ENCODE results near the gene RCOR2.
"Not testable (repeated sequence)": the region's sequence is repeated elsewhere in the genome, so short reads cannot be mapped to it uniquely, and the experiment has no call there.

Gene RCOR2

DNA sequence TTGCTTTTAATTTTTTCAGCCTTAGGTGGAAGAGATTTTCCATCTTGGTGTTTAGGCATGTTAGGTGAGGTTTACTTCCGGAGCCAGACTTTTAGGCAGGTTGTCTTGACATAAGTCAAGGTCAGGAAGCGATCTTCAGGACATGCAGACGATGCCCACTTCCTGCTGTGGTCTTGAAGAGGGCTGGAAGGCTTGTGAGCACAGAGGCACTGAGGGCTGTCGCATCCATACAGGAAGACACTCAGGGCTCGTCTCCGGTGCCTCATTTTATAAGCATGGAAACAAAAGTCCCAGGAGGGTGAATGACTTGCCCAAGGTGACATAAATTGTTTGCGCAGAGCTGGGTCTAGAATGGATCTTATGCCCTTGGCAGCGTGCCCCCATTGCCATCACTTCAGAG, 47.3 kb downstream of the RCOR2 start:
- TF ChIP-seq, protein P1, sequence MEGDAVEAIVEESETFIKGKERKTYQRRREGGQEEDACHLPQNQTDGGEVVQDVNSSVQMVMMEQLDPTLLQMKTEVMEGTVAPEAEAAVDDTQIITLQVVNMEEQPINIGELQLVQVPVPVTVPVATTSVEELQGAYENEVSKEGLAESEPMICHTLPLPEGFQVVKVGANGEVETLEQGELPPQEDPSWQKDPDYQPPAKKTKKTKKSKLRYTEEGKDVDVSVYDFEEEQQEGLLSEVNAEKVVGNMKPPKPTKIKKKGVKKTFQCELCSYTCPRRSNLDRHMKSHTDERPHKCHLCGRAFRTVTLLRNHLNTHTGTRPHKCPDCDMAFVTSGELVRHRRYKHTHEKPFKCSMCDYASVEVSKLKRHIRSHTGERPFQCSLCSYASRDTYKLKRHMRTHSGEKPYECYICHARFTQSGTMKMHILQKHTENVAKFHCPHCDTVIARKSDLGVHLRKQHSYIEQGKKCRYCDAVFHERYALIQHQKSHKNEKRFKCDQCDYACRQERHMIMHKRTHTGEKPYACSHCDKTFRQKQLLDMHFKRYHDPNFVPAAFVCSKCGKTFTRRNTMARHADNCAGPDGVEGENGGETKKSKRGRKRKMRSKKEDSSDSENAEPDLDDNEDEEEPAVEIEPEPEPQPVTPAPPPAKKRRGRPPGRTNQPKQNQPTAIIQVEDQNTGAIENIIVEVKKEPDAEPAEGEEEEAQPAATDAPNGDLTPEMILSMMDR (IDR thresholded peaks at IDR 0.05; ENCODE audit: low read depth, low read length), result no peak
- no peak overlapping the region for H3K4me3 ChIP-seq (ENCODE audit: low read depth, low read length)

DNA sequence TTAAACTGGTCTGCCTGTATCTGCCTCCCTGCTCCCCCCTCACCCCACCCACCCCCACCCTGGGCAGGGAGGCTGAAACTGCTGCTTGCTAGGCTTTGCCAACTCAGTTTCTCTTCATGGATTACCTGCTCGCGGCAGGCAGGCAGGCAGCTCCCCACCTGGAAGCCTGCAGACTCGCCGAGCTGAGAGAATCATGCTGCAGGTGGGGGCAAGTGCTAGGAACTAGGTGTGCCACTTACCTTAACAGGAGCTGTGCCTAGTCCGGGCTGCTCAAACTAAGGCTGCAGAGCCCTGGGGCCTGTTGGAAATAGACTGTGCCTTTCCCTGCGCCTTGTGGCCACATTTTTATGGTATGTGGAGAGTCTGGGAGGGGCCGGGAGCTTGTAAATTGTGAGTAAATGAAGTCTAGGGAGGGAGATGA, 47.8 kb downstream of the RCOR2 start:
- H3K4me3 ChIP-seq (ENCODE audit: low read depth, low read length), result no peak overlapping the region
- TF ChIP-seq, protein P1 (IDR thresholded peaks at IDR 0.05; ENCODE audit: low read depth, low read length), result no peak

DNA sequence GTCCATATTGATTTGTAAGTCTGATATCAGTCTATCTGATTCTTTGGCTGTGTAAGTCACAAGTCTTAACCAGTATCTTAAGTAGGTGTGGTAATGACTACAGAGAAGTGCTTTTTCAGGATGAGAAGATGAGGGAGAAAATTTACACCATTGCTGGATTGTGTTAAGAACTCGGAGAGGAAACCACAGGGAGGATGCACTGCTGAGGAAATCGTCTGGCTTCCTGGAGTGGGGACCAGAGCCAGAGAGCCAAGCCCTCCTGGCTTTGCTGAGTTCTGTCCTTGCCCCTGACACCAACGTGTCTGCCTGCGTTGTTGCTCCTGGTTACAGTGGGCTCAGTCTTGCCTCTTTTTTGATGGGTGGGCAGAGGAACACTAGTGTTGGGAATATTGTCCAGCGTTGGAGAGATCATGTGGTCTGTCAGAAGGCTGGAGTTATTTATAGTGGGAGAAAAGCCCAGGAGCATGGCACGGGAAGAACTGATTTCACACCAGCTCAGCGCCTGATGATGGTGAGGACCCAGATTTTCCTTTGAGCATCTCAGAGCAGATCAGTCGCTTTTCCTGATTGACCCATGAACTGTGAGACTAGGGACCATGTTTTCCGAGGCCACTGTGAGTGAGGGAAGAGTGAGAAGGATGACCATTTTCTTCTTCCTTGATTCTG, 48.4 kb downstream of the RCOR2 start:
- TF ChIP-seq, protein P1 (IDR thresholded peaks at IDR 0.05; ENCODE audit: low read depth, low read length), result no peak
- H3K4me3 ChIP-seq (ENCODE audit: low read depth, low read length), result no peak overlapping the region

DNA sequence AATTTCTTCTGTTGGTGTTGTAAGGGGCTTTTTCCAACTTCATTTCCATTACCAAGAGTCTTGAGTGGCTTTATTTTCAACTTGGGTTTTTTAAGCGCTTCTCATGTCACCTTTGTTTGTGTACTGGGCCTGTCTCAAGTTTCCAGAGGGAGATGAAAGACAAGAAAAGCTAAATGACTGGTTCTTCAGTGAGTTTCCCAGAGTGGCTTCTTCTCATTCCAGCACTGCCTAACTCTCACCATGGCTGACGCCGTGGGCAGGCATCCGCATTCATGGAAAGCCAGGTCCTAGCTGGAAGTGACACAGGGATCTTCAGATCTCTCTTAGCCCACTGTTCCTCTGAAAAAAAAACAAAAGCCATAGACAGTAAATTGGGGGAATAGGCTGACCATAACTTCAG, 49.5 kb downstream of the RCOR2 start:
- no peak overlapping the region for H3K4me3 ChIP-seq (ENCODE audit: low read depth, low read length)
- TF ChIP-seq, protein P1 (IDR thresholded peaks at IDR 0.05; ENCODE audit: low read depth, low read length), result no peak

DNA sequence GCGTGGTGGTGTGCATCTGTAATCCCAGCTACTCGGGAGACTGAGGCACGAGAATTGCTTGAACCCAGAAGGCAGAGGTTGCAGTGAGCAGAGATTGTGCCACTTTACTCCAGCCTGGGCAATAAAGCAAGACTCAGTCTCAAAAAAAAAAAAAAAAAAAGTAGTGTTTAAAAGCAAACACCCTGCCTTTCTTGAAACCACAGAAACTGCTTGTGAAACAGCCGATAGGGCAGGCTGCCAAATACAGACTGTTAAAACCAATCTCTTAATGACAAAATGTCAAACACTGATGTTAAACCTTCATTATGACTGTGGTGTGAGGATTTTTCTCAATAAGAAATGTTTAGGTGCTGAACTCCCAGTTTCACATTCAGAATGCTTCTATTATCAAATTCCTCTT, 50.8 kb downstream of the RCOR2 start:
- TF ChIP-seq, protein P1 (IDR thresholded peaks at IDR 0.05; ENCODE audit: low read depth, low read length), result no peak
- no peak overlapping the region for H3K4me3 ChIP-seq (ENCODE audit: low read depth, low read length)

DNA sequence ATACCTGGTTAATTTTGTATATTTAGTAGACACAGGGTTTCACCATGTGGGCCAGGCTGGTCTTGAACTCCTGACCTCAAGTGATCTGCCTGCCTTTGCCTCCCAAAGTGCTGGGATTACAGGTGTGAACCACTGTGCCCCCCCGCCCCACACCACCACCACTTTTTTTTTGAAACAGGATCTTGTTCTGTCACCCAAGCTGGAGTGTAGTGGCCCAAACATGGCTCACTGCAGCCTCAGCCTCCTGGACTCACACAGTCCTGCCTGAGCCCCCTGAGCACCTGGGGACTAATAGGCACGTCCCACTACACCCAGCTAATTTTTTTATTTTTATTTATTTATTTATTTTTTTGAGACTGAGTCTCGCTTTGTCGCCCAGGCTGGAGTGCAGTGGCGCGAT, 53.3 kb downstream of the RCOR2 start:
- not testable (repeated sequence) for H3K4me3 ChIP-seq (ENCODE audit: low read depth, low read length)

DNA sequence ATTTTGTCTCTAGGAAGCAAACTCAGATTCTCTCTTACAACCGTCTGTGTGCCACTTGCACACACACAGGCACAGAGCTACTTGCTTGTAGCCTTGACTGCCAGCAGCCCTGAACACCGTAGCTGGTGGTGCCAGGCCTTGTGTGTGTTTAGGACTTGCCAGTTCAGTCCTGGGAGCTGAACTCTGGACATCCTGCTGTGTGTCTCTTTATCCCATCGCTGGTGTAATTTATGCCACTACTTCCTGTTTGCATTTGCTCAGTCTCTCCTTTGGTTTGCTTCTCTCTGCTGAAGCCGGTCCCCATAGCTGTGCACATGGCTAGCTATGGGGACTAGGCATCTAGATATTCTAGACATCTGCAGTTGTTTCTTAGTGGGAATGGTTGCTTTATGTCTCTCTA, 54.0 kb downstream of the RCOR2 start:
- TF ChIP-seq, protein P1 (IDR thresholded peaks at IDR 0.05; ENCODE audit: low read depth, low read length), result no peak
- H3K4me3 ChIP-seq (ENCODE audit: low read depth, low read length), result no peak overlapping the region

All from WI38 (cell line).